Activated naive CD8-positive, alpha-beta T cell treated with anti-CD3 and anti-CD28 coated beads, Interleukin-2, amount 50 U/mL, for 16 hours (primary cell): Measurements from ENCODE around the gene FLRT1.

ENCODE experiments used
- DNase-seq: peaks from one replicate; pipeline ENCODE4 v3.0.0-alpha.2; 2020; ENCODE audit warnings: low read depth, low spot score

FLRT1 gene

DNA sequence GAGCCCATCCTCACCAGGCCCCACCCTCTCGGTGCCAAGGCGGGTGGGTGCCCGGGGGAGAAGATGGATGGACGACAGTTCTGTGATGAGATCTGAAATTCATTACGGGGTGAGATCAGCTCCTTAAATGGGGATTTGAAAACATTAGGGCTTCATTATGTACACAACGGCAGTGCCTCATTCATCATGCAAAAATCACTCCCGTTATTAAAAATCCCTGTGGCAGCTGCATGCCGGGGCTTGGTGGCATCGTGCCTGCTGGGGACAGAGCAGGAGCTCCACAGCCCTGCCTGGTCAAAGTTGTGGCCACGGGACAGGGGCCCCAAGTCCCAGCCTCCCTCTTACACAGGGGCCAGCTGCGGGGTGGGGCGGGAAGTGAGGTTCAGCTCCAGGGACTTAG lies 29.3 kb upstream of the FLRT1 start:
- DNase-seq = no peak

GRCh38 chr11:64007160-64007628 lies 28.5 kb upstream of the FLRT1 start:
- no peak for DNase-seq

- DNase-seq = no peak
Measured at GRCh38 chr11:64007629-64008282, 28.0 kb upstream of the FLRT1 start.

- no peak for DNase-seq
Measured at GRCh38 chr11:64008283-64008913, 27.3 kb upstream of the FLRT1 start.

DNA sequence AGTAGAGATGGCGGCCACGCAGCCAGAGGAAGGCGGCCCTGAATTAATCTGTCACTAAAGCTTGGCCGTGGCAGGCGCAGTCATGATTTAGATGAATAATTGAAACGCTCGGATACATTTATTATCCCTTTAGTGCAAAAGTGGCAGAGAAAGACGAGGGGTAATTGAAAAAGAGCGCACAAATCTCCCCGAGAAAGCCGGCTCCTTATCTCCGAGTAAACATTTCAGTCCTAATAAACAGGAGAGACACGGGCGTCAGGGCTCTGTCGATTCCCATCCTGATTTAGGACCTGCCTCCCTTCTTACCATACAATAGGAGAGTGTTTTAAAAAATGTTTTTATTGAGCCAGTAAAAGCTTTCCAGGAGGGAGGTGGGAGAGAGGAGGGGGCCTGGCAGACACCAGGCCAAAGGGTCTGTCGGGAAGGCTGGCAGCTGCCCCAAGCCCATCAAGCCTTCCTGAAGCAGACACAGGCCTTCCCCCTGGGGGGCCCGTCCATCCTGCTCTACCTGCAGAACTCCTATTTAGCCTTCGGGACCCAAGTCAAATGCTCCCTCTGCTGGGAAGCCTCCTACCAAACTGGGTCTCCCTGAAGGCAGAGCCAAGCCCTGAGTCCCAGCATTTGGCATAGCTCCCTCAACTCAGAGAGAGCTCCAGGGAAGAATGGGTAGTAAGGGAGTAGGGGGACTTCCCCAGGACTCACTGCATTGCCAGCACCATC lies 26.7 kb upstream of the FLRT1 start:
- no peak for DNase-seq

DNA sequence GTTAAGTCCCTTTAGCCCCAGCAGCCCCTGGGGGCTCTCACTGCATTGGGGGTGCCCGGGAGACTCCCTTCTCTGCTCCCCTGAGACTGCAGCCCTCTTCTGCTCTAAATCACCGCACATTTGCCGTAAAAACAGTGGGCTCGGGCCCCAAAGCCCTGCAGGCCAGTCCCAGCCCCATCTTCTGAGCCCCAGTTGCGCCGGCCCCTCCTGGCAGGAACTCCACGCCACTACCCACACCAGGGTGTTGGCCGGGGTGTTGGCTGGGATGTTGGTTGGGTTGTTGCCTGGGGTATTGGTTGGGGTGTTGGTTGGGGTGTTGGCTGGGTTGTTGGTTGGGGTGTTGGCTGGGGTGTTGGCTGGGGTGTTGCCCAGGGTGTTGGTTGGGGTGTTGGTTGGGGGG lies 26.0 kb upstream of the FLRT1 start:
- DNase-seq = no peak

DNA sequence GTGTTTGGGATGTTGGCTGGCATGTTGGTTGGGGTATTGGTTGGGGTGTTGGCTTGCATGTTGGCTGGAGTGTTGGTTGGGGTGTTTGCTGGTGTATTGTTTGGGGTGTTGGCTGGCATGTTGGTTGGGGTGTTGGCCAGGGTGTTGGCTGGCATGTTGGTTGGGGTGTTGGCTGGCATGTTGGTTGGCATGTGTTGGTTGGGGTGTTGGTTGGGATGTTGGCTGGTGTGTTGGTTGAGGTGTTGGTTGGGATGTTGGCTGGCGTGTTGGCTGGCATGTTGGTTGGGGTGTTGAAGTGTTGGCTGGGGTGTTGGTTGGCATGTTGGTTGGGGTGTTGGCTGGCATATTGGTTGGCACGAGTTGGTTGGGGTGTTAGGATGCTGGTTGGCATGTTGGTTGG lies 24.9 kb upstream of the FLRT1 start:
- no peak for DNase-seq

- DNase-seq = no peak
Measured at GRCh38 chr11:64011371-64011770, 24.4 kb upstream of the FLRT1 start.

DNA sequence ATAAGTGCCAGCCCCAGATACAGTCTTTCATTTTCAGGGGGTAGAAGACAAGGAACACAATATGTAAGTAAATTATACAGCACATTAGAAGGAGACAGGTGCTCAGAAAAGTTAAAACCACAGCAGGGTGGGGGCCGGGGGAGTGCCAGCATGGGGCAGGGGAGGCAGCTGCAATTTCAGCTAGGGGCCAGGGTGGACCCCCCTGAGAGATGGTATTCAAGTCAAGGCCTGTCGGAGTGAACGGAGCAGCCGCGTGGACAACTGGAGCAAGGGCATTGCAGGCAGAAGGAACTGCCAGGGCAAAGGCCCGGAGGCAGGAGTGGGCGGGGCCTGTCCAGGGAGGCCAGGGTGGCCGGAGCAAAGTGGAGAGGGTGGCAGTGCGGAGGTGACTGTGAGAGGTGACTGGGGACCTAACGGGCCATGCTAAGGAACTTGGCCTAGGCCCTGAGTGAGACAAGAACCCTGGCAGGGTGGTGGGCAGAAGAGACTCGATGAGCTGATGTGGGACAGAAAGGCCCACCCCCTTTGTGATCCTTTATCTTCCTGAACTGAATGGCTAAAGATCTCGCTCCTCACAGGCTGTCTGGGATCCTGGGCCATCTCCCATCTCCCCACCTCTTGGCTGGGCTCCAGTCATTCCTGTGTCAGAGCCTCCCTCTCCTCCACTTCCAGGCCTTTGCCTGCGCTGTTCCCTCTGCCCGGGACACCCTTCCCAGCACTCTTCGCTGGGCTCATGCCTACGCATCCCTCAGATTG lies 22.4 kb upstream of the FLRT1 start:
- DNase-seq = no peak

GRCh38 chr11:64014356-64014755 lies 21.4 kb upstream of the FLRT1 start:
- no peak for DNase-seq

- DNase-seq = no peak
Measured at GRCh38 chr11:64015510-64015909, 20.2 kb upstream of the FLRT1 start.

GRCh38 chr11:64015935-64016845 lies 19.5 kb upstream of the FLRT1 start:
- DNase-seq = no peak

- no peak for DNase-seq
Measured at GRCh38 chr11:64017945-64018224, 17.8 kb upstream of the FLRT1 start.

DNA sequence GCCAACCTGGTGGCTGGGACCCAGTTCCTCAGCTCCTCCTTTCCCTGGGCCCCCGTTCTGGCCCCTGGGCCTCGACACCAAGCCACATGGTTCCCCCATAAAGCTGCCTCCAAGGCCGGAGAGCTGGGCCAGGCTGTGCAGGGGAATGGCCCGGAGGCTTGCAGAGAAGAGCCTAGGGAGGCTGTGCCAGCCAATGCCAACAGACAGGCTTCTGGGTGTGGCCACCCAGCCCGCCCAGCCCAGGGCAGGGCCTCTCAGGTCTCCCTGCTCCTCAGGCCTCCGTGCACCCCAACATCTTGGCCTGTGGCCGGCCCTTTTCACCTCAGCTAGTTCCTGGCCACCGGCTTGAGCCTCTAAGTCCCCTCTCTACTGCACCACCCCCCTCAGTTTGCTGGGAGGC lies 17.4 kb upstream of the FLRT1 start:
- no peak for DNase-seq

GRCh38 chr11:64019106-64020037 lies 16.4 kb upstream of the FLRT1 start:
- no peak for DNase-seq

DNA sequence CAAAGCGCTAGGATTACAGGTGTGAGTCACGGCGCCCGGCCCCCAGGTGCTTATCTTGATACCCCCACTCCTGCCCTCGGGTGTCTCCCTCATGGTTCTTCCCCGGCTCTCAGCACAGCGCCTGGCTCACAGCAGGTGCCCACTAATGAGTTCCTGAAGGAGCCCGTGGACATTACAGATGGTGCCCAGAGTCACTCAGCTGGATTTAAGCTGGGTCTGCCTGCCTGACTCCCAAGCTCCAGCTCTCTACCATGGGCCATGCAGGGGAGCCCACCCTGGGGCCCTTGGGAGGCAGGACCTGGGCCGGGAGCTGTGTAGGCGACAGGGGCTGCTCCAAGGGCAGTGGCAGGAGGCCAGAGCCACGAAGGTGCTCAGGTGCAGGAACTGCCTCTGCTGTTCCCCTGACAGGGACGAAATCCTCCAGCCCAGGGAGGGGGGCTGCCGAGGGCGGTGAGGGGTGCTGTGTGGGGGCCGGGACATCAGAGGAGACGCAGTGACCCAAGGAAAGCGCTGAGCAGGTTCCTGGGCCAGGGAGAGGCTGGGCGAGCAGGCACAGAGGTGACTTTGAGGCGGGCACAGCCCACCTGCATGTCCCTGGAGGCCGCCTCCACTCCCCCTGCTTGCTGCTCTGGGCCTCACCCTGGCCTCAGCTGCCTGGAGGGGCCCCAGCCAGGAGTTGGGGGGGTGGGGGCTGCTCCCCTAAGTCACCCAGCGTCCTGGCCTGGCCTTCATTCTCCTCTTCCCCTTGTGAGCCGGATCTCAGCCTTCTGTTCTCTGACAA lies 14.6 kb upstream of the FLRT1 start:
- no peak for DNase-seq

GRCh38 chr11:64021757-64022093 lies 14.0 kb upstream of the FLRT1 start:
- DNase-seq = no peak

- no peak for DNase-seq
Measured at GRCh38 chr11:64022125-64022784, 13.5 kb upstream of the FLRT1 start.
